GM21717 (cell line): Measurements from ENCODE around the gene RAB30.

Experiments used
- ATAC-seq: cut with Tn5 transposase; IDR thresholded peaks from one replicate; pipeline ENCODE4 v1.9.1; 2021; ENCODE audit warnings: mild to moderate bottlenecking, moderate library complexity; ENCODE audit not compliant: unreplicated experiment

The RAB30 gene

DNA sequence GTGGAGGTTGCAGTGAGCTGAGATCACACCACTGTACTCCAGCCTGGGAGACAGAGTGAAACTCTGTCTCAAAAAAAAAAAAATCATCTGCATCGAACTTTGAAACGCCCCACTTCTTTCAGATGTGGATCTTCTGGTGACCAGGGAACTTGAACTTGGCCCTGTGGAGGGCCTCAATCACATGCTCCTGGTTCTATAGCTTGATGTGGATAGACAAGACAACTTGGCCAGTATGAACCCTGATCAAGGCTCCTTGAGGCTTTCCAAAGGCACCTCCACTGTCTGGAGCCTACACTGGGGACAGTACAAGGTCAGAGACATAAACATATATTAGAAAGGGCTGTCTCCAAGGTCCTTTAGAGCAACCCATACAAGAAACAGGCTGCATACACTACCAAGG, 30.6 kb downstream of the RAB30 start:
- no peak for ATAC-seq

DNA sequence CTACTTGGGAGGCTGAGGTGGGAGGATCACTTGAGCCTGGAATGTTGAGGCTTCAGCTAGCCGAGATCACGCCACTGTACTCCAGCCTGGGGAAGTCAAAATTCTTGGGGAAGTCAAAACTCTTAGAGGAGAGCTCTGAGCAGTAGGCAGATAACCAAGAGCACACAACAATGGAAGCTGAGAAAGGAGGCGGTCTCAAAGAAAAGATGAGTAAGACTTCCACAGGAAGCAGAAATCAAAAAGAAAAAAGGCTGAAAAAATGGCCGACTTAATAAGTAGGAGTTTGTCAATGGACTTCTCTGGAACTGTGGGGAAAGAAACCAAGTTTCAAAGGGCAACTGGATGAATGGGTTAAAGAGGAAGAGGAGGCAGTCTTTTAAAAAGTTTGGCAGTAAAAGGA, 32.1 kb downstream of the RAB30 start:
- no peak for ATAC-seq

DNA sequence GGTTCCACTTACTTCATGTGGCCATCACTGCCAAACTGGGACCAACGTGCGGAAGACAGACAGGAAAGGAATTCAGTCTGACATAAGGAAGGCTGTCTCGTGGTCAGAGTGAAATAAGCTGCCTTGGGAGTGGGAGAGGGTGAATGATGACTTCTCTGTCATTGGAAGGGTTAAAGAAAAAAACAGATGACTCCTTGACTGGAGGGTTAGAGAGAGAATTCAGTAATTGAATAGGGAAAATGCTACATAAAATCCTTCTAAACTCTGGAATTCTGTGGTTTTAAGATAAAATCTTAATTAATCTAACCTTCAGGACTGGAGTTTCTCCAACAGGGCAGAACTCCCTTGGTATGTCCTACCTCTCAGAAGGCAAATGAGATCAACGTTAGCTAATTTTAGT, 33.8 kb downstream of the RAB30 start:
- ATAC-seq = no peak

DNA sequence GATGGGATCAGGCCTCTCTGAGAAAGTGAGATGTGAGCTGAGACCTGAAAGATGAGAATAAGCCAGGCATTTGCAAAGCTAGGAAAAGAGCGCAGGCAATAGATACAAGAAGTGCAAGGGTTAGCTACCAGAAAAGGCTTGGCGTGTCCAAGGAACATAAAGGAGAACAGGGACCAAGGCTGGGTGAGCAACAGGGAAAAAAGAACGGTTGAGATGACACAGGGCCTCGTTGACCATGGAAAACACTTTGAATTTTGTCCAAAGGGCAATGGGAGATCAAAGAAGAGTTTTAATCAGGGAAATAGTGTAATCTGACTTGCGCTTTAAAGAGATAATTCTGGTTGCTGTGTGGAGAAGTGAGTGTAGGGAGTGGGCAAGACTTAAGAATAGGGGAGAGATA, 35.0 kb downstream of the RAB30 start:
- no peak for ATAC-seq

DNA sequence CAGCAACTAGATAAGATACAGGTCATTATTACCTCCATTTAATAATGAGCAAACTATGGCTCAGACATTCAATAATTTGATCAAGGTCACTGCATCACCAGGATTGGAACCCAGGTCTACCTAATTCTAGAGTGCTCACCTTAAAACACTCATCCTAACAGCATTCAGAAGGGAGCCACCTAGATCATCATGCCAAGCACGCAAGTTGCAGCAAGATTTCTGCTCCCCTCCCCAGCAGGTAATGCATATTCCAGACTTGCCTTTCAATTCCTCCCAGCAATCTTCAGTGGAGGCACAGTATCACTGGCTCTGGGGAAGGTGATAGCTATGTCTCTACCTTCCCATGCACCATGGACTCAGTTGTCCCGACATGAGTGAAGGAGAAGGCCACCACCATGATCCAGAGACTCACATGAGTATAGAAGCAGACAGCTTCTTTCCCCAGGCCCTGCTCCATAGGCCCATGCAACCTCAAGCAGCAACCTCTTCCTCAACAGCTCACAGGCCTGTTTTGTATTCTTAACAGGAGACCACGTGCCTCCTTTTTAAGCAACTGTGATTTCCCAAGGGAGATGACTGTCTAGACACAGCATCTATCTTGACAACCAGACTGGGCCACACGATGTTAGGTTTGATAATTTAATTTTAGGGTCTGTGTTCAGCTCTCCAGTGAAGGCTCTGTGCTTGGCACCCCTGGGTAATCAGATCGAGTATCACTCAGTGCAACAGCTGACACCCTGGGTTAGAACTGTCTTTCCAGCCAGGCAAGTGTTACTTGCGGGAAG, 36.4 kb downstream of the RAB30 start:
- peak; percentile 2 for ATAC-seq

DNA sequence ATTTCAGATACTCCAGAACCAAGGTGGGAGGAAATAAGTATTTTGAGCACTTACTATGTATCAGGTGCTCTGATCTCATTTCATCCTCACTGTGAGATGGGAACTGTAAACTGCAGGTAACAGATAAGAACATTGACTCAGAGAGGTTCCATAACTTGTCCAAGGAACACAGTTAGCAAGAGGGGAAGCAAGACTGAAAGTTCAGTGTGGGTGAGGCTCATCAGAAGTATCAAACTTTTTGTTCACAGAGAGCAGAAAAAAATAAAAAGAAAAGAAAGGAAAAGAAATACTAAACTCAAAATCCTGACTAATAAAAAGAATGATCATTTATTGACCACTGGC, 37.1 kb downstream of the RAB30 start:
- peak; percentile 52 for ATAC-seq

DNA sequence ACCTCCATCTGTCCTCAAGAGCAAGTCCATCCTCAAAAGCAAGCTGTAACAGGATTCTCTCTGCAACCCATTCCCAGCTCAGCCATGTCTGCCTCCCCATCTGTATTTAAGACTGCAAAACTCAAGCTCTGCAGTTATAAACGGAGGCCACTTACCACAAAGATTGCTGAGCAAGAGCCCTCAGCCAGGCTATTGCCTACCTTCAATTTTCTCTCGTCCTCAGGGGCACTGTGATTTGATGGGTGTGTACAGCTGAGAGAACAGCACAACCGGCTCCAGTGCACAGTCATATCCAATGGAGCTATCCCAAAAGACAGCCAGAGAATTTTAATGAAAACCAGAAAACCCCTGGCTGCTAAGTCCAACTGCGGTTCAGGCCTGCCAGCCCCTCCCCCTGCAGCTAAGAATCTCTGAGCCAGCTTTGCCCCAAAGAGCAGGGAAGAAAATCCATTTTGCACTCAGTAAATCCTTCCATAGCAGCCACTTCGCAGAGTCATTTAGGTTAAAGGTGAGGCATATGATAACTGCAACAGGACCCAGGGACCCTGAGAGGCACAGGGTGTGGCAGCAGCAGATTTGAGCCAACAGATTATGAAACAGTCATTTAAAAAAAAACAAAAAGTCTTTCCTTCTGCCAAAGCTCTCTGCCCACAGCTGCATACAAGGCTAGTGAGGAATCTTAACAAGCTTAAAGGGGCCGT, 37.6 kb downstream of the RAB30 start:
- peak; percentile 49 for ATAC-seq

DNA sequence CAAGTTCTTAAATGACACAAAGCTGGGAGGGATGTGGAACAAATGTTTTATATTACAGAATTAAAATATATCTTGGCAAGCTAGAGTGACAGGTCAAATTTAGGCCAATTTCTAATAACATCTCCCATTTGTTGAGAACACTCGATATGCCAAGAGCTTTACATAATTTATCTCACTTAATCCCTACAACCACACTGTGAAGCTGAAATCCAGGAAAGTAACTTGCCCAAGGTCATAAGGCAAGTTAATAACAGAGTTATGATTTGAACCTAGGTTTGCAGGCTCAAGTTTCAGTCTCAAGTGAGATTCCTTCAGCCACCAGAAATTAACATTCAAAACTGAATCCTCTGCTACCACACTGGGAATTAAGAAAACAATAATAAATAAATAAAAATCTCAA, 38.3 kb downstream of the RAB30 start:
- ATAC-seq = no peak

DNA sequence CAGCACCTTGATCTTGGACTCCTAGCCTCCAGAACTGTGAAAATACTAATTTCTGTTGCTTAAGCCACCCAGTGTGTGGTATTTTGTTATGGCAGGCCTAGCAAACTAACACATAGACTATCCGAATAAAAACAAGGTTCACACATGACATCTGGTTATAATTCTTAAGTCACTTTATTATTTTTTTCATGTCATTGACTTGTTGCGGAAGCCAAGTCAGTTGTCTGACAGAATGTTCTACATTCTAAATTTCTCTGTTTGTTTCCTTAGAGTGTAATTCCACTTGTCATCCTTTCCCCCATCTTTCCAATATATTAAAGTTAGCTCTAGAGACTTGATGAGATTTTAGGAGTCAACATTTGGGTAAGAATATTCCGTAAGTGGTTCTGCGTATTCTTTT, 40.6 kb downstream of the RAB30 start:
- ATAC-seq = no peak

DNA sequence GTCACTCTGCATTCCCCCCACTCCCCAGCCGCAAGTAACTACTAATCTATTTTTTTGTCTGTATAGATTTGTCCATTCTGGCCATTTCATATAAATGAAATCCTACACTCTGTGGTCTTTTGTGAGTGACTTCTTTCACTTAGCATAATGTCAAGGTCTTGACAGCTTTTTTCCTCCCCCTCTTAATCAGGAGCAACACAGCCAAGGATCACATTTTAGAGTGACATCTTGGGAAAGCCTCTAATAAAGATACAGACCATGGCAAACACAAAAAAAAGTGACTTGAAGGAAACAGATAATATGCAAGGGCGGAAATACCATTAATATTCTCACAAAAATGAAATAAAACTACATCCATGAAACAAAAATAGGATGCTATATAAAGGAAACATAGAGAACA, 43.9 kb downstream of the RAB30 start:
- ATAC-seq = no peak

DNA sequence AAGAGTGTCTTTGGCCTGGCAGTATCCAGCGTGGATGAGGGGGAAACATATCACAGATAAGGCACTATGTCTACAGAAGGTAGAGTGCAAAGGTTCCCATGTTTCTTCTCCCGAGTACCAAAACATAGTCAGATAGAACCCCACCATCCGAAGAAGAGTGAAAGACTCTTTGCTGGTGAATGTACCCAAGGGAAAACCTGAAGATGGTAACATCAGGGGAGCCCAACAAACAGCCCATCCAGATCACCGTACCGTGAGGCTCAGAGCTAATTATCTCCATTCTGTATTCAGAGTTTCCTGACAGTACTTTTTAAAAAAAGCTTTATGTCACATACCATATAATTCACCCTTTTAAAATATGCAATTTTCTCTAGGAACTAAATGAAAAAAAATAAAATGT, 44.4 kb downstream of the RAB30 start:
- no peak for ATAC-seq

DNA sequence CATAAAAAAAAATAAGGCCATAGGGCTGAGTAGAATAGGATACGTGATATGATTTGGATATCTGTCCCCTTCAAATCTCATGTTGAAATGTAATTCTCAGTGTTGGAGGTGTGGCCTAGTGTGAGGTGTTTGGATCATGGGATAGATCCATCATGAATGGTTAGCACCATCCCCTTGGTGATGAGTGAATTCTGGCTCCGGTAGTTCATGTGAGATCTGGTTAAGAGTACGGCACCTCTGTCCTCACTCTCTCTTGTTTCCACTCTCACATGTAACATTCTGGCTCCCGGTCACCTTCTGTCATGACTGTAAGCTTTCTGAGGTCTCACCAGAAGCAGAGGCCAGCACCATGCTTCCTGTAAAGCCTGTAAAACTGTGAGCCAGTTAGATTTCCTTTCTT, 45.5 kb downstream of the RAB30 start:
- no peak for ATAC-seq

DNA sequence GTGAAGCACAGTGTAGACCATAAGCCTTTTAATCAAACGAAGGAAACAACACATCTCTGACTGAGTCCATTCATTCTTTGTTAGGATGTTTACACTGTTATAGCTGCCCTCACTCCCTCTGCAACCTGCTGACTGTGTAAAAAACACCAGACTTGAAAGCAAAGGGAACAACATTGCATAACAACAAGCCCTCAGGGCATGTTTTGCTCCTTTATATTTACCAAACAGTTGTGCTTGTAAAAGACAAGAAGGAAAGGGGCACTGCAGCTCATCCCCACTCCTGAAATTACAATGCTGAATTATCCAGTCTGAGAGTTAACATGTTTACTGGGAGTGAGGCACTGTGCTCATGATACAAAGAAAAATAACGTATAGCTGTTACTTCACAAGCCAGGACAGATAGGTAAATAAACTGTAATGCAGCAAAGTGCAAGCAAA, 46.4 kb downstream of the RAB30 start:
- no peak for ATAC-seq

DNA sequence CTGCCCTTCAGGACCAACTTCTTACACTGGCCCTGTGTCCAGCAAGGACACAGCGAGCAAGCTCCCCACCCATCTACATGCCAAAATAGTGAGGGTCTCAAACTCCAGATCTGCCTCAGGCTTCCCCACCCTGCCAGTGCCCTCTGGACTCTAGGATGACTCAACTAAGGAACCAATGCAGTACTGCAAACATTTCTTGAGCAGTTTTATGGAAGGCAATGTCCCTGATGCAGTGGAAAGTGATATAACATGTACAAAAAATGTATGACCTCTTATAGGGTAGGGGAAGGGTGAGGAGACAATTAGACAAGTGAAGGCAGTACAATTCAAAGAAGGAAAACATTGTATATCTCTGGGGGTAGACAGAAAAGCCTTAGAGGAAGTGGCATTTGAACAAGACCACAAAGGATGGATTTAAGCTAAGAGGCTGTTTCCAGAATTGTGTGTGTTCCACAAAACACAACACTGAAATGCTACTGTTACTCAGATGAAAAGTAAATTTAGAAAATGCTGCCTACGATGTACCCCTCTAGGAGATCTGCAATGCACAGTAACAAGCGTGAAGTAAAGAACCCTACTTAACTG, 47.3 kb downstream of the RAB30 start:
- no peak for ATAC-seq

DNA sequence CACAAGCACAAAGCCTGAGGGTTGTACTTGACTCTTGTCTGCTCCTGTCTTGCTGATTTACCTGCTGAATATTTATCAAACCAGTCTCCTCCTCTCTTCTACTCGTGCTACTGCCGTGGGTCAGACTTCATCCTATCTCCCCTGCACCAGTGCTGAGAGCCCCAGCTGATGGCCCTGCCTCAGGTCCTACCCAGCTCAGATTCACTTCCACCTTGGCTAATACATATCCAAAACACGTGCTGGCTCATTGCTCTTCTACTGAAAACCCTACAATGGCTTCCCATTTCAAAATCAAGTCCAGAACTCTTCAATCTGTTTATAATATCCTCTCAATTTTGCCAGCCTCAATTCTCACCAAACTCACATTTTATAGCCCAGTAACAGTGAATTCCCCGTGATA, 48.3 kb downstream of the RAB30 start:
- ATAC-seq = no peak

DNA sequence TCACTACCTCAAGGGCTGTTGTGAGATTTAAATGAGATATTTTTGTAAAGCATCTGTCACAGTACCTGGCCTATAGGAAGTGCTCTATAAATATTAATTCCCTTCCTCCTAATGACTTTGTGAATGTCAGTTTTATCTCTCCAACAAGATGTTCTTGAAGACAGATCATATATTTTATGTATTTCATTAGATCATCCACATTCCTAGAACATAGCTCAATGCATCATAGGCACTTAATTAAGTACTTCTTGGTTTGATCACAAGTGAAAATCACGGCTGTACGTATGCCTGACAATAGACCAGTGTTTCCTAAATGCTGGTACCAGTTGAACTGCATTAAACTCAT, 49.9 kb downstream of the RAB30 start:
- no peak for ATAC-seq

DNA sequence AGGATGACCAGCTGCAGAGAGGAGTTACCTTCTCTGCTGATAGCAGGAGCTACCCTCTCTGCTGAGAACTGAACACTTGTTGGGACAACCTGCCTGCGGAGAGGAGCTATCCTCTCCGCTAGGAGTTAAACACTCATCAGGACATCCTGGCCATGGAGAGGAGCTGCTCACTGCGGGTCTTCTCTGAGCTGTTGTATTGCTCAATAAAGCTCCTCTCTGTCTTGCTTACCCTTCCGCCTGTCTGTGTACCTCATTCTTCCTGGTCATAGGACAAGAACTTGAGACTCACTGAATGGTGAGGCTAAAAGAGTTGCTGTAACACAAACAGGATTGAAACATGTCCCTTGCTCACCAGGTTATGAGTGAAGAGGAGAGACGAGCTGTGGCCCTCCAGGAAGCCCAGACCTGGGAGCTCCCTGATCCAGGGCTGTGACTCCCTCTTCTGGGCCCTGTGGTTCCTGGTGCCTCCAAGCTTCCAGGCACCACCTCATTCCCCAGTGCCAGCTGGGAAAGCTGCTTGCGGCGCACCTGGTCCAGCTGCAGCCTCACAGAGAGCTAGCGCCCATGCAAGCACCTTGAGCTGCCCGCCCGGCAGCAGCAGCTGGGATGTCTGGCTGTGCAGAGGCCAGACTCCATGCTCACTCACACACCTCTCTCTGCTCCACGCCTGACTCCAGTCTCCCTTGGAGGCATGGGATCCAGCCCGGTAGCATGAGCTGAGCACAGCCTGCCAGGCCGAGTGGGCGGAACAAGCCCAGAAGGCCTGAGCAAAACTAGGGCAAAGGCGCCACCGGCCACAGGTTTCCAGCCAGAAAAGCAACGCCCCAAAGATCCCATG, 50.5 kb downstream of the RAB30 start:
- ATAC-seq = no peak

DNA sequence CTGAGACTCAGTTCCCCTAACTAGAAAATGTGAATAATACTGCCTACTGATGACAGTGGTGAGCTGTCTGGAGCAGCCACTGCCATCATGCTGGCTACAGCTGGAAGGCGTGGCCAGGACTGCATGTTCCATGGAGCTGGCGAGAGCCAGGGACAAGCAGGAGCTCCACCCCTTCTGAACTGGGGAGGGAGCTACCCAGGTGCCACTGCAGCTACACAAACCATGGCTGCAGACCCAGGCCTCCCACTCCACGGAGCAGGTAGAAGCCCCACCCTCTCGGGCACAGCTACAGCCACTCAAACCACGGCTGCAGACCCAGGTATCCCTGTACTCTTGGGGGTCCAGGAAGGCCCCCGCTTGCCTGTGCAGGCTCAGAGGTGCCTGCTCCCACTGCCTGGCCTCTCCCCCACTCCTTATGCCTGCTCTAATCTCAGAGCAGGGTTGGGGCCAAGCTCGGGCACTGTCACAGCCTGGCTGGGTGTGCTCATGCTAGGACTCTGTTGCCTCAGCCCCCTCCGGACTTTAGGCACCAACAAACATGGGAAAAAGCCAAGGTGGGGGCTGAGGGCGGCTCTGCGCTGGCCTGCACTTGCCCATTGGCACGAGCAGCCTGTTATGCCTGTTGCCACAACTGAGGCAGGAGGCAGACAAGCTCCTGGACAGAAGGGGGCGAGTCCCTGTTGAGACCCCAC, 51.7 kb downstream of the RAB30 start:
- ATAC-seq = no peak

DNA sequence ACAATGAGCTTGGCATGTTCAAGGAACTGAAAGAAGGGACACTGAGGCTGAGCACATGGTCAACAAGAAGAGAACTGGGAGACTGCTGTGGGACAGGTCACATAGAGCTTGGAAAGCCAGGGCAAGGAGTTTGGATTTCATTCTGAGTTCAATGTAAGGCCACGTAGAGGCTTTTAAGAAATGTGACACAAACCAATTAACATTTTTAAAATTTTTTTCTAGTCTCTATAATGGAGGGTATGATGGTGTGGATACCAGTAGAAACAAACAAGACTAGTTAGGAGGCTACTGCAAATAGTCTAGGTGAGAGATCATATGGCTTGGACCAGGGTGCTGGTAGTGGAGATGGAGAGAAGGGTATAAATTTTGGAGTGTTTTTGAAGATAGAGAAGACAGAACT, 56.7 kb downstream of the RAB30 start:
- no peak for ATAC-seq

DNA sequence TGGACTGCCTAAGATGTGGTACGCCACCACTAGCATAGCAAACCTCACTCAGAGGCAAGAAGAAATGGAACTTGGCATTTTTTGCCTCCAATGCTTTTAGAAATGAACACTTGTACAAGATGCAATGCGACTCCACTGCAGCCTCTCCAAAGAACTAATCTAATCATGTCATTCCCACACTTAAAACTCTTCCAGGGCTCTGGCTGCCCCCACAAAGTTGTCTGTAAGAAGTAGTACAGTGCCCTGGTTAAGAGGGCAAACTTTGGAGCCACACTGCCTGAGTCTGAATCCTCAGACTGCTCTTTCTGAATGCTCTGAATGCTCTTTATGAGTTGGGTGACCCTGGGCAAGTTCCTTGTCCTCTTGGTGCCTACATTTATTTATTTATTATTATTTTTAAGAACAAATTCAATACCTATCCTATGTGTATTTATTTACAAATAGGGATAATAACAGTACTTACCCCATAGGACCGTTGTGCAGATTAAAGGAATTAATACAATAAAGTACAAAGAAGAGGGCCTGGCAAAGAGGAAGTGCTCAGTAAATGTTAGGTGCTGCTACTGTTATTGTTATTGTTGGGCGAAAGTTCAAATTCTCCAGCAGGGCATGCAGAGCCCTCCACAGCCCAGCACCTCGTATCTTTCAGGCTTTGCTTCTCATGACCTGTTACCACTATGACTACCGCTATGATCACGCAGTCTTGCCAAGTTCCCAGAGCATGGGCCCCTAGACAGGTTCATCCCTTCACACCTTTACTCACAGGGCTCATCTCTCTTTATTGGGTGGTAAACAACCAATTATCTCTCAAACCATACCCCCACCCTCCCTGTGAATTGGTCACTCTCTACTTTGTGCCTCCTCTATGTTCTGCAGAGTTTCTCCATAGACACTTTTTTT, 59.3 kb downstream of the RAB30 start:
- ATAC-seq = no peak
